AG04449 (cell line): ENCODE data around the gene OR51G1.

ENCODE experiments used
- CTCF ChIA-PET: fragments of 350-600 bp; formaldehyde crosslinking; extraction: SDS; loops from one replicate; lab custom pipeline; 2021; ENCODE audit warnings: antibody characterized with exemption; lab: Yijun Ruan, JAX
- POLR2A ChIA-PET: fragments of 400-600, 350-600 bp; formaldehyde crosslinking; extraction: SDS; loops from one replicate; lab custom pipeline; 2020; ENCODE audit warnings: antibody characterized with exemption, inconsistent platforms; lab: Yijun Ruan, JAX
- DNase-seq: peaks from one replicate; pipeline ENCODE4 v3.0.0-alpha.2; 2010; ENCODE audit warnings: low read depth, low spot score
- H3K4me3 ChIP-seq: 2 replicates; pipeline ENCODE4 v1.5.1; 2011; ENCODE audit warnings: low read depth, mild to moderate bottlenecking, control low read depth, low read length
- CTCF ChIP-seq: IDR thresholded peaks from one replicate; pipeline ENCODE4 v1.5.1; 2011; ENCODE audit warnings: mild to moderate bottlenecking, moderate library complexity, low read length, control low read depth, inconsistent platforms; ENCODE audit not compliant: insufficient read depth; ENCODE audit errors: missing control alignments

OR51G1 gene

GRCh38 chr11:4903484-4903883, 20.7 kb downstream of the OR51G1 start, which contains the start of gene OR51A7:
TSS of gene OR51A7 (plus strand) at chr11:4903783. CDS start at chr11:4907370, 3,587 bp downstream.
- CTCF ChIA-PET: no interaction called here
- TF ChIP-seq CTCF: no peak

GRCh38 chr11:4891996-4892640, 32.0 kb downstream of the OR51G1 start:
- CTCF ChIA-PET: no interaction called here
- DNase-seq: peak; percentile 59
- POLR2A ChIA-PET: no interaction called here
- no peak overlapping the region for H3K4me3 ChIP-seq
- TF ChIP-seq CTCF: no peak

More at GRCh38 chr11:4903484-4903883, 20.7 kb downstream of the OR51G1 start, which contains the start of gene OR51A7:
- H3K4me3 ChIP-seq: no peak within 1 kb of the TSS
- POLR2A ChIA-PET: no interaction called here
- DNase-seq: no peak

GRCh38 chr11:4890279-4890678, 33.9 kb downstream of the OR51G1 start:
- ChIA-PET POLR2A (no interaction called here), CTCF (no interaction called here)
- no peak for TF ChIP-seq CTCF
- no peak for DNase-seq
- no peak overlapping the region for H3K4me3 ChIP-seq

- DNase-seq: no peak
- TF ChIP-seq CTCF: no peak
- CTCF ChIA-PET: no interaction called here
- POLR2A ChIA-PET: no interaction called here
- H3K4me3 ChIP-seq: no peak overlapping the region
These were observed 36.5 kb downstream of the OR51G1 start for GRCh38 chr11:4887591-4887990.

GRCh38 chr11:4886186-4886585, 38.0 kb downstream of the OR51G1 start:
- ChIA-PET POLR2A (no interaction called here), CTCF (no interaction called here)

GRCh38 chr11:4884361-4884760, 39.8 kb downstream of the OR51G1 start:
- ChIA-PET CTCF (no interaction called here), POLR2A (no interaction called here)
- no peak for DNase-seq
- H3K4me3 ChIP-seq: no peak overlapping the region
- TF ChIP-seq CTCF: no peak

More at GRCh38 chr11:4886186-4886585, 38.0 kb downstream of the OR51G1 start:
- TF ChIP-seq CTCF: no peak
- no peak overlapping the region for H3K4me3 ChIP-seq
- DNase-seq: no peak
